ENCODE measurements around the gene GPATCH2L.

Gene GPATCH2L

GRCh38 chr14:76262641-76263040, 110.9 kb downstream of the GPATCH2L start:
- Histone ChIP-seq H2AK5ac (ENCODE audit: low read length) (no peak overlapping the region), H2BK12ac (ENCODE audit: low read length) (no peak overlapping the region), H3K36me3 (ENCODE audit: control insufficient read depth in 1 of 2, insufficient read depth in 2 of 2, low read length in 2 of 2) (no peaks in the 10 kb centered on the region), H3K4me1 (ENCODE audit: control insufficient read depth in 1 of 2, insufficient read depth in 2 of 2, low read length in 2 of 2) (no peaks in the 10 kb centered on the region), H2AFZ (ENCODE audit: insufficient read depth, low read length, poor library complexity) (no peak overlapping the region), H3K9ac (ENCODE audit: low read length) (no peak overlapping the region), H3K79me2 (ENCODE audit: control insufficient read depth, insufficient read depth, low read length, poor library complexity) (no peaks in the 10 kb centered on the region), H3K18ac (ENCODE audit: low read length) (no peak overlapping the region), H3K4me2 (ENCODE audit: low read length) (no peak overlapping the region), H4K12ac (ENCODE audit: low read depth, low read length) (no peak overlapping the region), H3K4me3 (ENCODE audit: low read depth, low read length) (no peak overlapping the region), H3K27ac (ENCODE audit: low read depth, low read length) (no peak overlapping the region), H2BK5ac (ENCODE audit: low read depth, low read length, poor library complexity) (no peak overlapping the region), H3K4ac (ENCODE audit: low read depth, low read length) (no peak overlapping the region), H4K8ac (ENCODE audit: low read depth, low read length) (no peak overlapping the region), H3K23ac (ENCODE audit: low read length) (no peak overlapping the region), H3K14ac (ENCODE audit: low read length) (no peak overlapping the region), H3K27me3 (ENCODE audit: insufficient read depth, low read length) (no peaks in the 10 kb centered on the region), H4K91ac (ENCODE audit: low read depth, low read length) (no peak overlapping the region), H3K9me3 (ENCODE audit: insufficient read depth, low read depth, low read length) (no peaks in the 10 kb centered on the region), H3K79me1 (ENCODE audit: low read length) (no peaks in the 10 kb centered on the region), H2BK120ac (ENCODE audit: insufficient read depth, low read length, poor library complexity) (no peak overlapping the region)
- WGBS (ENCODE audit: extremely low coverage, insufficient coverage, insufficient read length): no CpG with 5 or more reads among the region's 5 CpGs
- DNase-seq: no peak

Measured in trophoblast cell (in vitro differentiated cells and primary cell).